HG02870 (cell line): ENCODE data around the gene CFAP97D2.
"Not testable (repeated sequence)": the region's sequence is repeated elsewhere in the genome, so short reads cannot be mapped to it uniquely, and the experiment has no call there.

Source experiments
- ATAC-seq: cut with Tn5 transposase; IDR thresholded peaks from one replicate; pipeline ENCODE4 v1.9.1; 2021; ENCODE audit warnings: mild to moderate bottlenecking, moderate library complexity; ENCODE audit not compliant: unreplicated experiment

CFAP97D2 gene

DNA sequence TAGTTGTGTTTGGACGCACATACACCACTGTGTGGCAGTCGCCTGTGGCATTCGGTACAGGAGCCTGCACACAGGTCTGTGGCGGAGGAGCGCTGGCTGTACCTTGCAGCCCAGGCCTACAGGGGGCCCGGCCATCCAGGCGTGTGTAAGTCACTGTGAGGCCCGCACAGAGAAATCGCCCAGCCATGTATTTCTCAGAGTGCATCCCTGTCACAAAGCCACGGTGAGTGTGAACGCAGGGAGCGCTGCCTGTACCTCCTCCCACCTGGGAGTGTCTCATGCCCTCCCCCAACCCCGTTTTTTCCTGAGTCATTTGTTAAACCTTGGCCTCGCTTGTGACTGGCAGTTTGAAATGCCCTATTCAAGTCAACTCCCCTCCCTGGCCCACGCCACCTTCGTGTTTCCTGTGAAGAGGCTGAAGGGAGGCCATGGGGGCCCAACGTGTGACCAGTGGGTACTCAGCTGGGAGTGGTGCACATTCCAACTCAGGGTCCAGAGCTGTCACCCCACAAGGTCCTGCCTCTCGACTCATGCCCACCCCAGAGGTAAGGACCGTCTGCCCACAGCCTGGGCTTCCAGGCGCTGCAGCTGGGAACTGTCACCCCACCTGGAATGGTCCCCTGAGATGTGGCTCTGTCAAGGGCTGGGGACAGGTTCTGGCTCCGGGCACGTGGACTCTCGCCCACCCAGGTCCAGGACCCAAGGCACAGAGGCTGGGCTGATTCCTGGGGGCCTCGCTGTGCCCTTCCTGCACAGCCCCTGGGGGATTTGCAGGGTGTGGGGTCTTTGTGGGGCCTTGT, 35.1 kb upstream of the CFAP97D2 start:
- peak; percentile 35 for ATAC-seq

DNA sequence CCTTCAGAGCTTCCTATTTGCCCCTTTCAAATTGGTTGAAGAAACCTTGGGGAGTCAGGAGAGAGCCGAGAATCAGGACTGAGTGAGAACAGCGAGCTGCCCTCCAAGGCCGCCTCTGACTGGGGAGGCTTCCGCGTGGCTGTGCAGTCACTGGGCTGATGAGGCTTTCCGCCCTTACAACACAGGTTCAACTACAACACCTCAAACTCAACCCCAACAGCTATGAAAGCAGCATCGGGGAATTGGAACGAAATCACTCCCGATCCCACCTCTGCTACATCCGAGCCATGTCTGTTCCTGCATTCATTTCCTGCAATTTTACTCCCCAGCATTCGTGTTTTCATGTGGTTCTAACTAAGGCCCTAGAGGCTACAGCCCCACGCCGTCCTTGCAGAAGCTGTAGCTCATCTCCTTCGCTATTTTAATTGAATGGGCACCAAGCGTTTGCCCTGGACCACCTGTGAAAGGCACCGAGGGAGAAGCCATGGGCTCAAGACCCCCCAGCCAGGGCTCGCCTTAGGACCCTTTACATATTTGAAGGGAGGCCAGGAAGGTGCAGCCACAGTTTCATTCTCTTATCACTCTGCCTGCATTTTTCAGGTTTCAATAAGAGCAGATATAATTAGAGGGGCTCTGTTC, 34.3 kb upstream of the CFAP97D2 start:
- ATAC-seq: no peak

DNA sequence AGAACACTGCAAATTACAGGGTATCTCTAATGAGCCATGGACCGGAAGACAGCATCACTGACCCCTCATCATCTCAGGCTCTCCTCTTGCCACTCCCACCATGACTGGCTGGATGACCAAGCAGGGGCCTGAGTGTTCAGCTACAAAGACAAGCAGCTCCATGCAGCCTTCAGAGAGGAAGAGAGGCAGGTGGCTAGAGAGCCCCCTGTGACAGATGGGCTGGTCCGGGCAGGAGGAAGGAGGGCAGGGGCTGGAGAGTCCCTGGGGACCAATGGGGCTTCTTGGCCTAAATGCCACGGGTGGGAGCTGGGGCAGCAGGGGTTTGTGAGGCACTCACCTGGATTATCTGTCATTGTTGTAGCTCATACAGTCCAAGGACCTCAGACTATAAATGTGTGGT, 33.8 kb upstream of the CFAP97D2 start:
- ATAC-seq: no peak

DNA sequence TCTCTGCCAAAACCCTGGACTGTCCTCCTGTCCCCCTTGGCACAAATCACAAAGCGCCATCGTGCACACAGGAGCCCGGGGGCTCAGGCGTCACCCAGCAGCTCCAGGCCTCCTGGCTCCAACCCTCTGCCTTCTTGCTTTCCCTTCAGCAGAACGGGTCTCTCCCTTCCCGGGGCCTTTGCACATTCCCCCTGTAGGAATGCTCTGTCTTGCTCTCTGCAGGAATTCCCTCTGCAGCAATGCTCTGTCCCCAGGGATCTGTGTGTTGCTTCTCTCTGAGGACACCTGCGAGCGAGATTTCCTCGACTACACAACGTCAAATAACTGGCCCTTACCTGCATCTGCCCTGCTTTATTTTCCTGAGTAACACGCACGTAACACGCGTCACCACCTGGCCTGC, 33.3 kb upstream of the CFAP97D2 start:
- no peak for ATAC-seq

DNA sequence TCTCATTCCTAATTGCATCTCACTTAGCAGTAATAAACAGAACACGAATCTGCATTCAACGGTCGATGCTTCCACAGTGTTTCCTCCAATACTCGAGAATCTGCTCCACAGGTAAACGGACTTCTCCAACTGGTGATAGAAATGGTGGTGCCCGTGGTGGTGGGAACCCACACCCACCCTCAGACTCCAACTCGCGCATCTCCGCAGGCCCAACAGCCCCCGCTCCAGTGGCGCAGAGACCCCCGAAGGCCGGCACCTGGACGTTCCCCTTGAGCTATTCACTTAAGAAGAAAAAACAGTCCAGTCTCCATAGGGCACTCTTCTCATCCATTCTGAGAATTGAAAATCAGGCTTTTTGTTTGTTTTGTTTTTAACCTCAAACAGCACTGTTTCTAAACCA, 32.9 kb upstream of the CFAP97D2 start:
- no peak for ATAC-seq

DNA sequence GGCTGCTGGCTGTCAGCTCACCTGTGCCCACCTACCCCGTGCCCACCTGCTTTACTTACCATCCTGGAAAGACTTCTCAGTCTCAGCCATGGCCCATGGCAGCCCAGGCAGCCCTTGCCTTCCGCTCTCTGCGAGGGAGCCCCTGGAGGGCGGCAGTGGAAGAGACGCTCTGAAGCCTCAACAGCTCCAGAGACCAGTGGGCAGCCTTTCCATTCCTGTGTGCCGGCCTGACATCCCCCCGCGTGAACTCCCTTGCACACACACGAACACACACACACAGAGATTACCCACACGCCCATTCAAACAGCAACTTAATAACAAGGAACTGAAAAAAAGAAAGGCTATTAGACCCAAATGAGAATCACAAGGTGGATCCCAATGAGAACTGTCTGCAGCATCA, 32.4 kb upstream of the CFAP97D2 start:
- ATAC-seq: no peak

DNA sequence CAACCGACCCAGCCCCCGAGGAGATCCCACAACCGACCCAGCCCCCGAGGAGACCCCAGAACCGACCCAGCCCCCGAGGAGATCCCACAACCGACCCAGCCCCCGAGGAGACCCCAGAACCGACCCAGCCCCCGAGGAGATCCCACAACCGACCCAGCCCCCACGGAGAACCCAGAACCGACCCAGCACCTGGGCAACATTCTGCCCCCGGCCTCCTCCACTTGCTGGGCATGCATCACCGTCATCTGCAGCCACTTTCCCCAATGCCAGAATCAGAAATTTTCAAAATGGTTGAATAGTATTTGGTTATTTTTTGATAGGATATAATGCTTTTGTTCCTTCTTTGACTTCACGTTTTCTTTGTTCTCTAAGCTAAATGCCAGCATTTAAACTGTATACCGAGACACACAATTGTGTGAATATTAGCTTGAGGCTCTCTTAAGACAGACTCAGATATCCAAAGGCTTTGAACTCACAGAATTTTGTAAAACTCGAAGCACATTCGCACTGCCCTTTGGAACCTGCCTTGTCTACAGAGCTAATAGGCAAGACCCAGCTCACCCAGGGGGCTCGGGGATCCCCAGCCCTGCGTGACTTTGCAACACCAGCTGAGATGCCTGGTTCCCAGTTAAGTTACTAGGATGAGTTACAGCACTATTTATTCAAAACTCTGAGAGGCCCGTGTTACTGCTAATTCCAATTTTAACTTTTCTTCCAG, 31.1 kb upstream of the CFAP97D2 start:
- peak; percentile 22 for ATAC-seq

DNA sequence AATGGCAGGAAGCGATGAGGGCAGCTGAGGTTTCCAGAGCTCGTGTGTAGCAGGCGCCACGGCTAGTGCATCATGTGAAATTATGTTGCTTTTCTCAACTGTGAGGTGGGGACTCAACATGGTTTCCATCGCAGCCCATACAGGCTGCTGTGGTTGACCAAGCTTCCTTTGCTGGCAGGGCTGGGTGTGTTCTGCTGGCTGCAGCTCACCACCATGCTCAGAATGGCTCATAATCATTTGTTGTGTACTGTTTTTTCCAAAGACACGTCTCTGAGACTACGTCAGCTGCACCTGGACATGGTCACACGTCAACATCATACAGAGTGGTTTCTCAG, 30.6 kb upstream of the CFAP97D2 start:
- peak; percentile 79 for ATAC-seq

DNA sequence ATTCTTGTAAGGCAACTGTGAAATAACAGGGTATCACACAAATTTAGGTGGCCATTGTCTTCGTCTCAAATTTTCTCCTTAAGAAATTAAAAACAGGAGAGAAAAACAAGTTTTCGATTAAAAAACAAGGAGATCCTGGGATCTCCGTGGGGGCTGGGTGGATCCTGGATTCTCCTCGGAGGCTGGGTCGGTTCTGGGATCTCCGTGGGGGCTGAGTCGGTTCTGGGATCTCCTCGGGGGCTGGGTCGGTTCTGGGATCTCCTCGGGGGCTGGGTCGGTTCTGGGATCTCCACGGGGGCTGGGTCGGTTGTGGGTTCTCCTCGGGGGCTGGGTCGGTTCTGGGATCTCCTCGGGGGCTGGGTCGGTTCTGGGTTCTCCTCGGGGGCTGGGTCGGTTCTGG, 30.2 kb upstream of the CFAP97D2 start:
- not testable (repeated sequence) for ATAC-seq

DNA sequence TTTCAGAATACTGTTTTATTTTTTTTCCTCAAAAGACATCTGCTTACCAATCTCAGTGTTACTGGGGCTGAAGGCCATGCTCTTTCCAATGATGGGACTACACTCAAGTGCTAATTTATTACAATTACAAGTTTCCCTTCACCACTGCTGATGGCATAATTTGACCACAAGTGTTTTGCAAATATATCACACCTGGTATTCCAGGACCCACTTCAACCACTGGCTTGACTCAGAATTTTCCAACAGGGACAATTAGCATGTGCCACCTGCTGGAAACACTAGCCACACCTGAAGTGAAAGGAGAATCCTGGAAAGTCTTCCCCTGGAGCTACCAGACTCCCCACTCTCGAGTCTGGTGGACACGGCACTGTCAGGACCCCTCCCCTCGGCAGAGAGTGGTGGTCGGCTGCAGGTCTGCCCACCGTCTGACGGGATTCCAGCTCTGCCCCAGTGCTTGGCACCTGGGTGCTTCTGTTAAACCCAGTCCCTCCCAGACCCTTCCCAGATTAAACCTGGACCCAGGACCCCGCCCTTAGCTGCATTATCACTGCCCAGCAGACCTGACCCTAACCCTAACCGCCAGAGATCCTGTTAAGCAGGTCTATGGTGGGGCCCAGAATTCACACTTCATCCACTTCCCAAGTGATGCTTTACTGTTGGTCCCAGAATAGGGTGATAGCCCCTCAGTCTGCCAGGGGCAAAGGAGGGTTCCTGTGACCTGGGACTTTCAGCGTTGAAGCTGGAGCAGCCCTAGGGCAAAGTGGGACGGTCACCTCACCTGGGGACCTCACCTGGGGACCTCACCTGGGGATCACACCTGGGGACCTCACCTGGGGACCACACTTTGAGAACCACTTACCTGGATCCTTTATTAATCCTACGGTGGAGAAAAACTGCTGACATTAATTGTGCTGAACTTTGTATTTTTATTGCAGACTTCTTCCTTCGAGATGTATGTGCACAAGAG, 29.0 kb upstream of the CFAP97D2 start:
- ATAC-seq: no peak

DNA sequence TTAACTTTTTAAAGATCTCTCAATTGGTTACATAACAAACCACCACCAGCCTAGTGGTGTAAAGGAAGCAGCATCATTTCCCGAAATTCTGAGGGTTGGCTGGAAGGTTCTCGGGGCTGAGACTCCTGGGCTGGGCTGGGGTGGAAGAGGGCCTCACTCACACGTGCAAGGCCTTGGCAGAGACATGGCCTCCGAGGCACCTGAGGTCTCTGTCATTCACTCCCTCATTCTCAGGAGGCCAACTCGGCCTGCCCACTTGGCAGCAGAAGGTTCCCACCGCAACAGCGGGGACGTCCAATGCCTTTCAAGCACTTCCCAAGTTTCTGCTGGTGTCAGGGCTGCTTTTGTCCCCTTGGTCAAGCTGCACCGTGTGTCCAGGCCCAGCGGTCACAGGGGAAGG, 28.0 kb upstream of the CFAP97D2 start:
- no peak for ATAC-seq

DNA sequence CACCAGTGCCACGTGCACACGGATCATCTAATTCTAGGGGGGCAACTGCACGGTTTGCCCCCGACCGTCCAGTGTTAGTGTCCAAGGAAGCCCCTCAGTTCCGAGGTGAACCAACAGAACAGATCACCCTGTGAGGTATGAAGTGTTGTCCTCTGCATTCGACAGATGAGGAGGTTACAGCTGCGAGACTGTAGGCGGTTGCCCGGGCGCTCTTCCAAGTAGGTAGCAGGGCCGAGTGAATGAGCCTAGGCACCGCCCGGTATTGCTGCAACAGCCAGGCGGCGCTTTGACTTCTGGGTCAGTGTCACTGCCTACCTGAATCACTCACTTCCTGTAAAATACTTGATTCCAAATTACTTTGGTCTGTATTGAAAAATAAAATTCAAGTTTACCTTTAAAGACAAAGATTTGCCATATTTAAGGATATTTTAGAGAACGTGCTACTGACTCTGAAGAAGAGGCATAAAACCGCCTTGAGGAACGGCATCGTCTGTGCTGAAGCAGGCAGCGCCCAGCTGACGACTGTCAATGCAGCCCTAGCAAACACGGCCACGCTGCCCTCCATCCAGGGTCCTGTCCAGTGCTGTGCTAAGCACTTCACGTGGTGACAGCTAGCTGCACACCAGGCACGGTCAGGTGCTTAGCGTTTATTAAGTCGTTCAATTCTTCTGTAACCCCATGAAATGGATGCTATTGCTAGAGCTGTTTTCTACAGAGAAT, 27.3 kb upstream of the CFAP97D2 start:
- ATAC-seq: no peak

DNA sequence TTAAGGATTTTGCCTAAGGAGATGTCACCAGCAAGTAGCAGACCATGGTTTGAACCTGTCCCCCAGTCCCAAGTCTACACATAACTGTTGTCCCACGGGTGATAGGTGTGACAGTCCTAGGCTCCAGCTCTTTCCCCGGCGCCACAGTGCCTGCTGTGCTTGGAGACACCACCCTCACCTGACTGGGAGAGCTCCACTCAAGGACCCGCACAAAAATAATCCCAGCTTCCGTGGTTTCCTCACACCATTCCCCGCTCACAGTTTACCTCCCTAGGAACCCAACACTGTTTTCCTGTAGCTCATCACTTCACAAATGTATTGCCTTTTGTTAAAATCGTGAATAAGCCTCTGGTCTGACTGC, 26.8 kb upstream of the CFAP97D2 start:
- no peak for ATAC-seq

DNA sequence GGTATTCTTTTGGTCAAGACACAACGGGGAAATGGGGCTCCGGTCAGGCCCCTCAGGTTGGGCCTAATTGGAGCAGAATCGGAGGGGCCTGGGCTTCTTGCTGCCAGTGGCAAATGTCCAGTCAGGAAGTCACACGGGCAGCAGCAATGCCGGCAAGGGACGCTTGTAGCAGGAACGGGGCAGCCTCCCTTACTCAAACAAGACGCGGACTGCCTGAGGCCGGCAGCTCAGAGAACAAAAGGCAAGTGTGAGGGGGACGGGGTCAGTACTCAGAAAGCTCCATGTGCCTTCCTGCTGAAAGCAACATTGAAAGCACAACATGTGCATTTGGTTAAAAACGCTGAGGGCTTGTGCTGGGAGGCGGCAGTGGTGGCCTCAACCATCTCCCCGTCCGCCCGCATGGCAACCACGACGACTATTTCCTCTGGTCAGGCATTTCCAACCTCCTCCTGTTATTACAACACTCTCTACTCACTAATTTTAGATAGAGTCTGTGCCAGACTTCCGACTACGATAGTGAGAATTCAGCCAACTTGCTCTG, 26.2 kb upstream of the CFAP97D2 start:
- no peak for ATAC-seq

DNA sequence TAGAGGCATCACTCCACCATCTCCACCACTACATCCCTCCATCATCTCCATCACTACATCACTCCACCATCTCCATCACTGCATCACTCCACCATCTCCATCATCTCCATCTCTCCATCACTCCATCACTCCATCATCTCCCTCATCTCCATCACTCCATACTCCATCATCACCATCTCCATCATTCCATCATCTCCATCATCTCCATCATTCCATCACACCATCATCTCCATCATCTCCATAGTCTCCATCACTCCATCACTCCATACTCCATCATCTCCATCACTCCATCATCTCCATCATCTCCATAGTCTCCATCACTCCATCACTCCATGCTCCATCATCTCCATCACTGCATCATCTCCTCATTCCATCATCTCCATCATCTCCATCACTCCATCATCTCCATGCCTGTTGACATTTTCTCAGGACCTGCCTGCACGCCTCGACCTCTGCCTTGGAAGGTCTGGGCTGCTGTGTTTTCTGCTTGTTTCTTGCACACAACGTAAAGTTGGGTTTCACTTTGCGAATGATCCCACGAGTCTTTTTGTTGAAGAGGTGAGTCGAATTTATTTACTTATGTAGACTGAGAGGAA, 25.5 kb upstream of the CFAP97D2 start:
- no peak for ATAC-seq

DNA sequence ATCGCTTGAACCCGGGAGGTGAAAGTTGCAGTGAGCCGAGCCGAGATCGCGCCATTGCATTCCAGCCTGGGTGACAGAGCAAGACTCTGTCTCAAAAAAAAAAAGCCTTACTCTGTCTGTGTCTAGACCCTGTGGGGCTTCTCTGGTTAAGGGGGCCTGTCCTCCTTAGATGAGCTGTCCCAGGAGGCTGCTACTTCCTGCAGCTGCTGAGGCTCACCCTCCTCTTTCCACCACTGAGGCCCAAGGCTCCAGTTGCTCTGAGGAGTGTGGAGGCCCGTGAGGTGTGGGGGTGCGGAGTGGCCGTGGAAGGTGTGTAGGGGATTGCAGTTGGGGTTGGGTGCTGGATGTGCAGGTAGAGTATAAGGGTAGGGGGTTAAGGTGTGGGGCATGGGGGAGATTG, 24.6 kb upstream of the CFAP97D2 start:
- no peak for ATAC-seq

DNA sequence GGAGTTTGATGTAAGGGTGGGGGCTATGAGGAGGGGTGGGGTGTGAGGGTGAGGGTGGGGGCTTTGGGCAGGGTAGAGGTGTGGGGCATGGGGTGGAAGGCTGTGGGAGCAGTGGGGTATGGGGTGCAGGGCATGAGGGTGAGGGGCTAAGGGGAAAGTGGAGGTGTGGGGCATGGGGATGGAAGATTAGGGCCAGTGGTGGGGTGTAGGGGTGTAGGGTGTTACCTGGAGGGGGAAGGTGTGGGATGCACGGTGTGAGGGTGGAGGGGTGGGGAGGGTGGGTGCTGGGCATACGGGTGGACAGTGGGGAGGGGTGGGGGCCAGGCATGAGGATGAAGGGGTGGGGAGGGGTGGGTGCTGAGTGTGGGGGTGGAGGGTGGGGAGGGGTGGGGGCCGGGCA, 23.7 kb upstream of the CFAP97D2 start:
- no peak for ATAC-seq

DNA sequence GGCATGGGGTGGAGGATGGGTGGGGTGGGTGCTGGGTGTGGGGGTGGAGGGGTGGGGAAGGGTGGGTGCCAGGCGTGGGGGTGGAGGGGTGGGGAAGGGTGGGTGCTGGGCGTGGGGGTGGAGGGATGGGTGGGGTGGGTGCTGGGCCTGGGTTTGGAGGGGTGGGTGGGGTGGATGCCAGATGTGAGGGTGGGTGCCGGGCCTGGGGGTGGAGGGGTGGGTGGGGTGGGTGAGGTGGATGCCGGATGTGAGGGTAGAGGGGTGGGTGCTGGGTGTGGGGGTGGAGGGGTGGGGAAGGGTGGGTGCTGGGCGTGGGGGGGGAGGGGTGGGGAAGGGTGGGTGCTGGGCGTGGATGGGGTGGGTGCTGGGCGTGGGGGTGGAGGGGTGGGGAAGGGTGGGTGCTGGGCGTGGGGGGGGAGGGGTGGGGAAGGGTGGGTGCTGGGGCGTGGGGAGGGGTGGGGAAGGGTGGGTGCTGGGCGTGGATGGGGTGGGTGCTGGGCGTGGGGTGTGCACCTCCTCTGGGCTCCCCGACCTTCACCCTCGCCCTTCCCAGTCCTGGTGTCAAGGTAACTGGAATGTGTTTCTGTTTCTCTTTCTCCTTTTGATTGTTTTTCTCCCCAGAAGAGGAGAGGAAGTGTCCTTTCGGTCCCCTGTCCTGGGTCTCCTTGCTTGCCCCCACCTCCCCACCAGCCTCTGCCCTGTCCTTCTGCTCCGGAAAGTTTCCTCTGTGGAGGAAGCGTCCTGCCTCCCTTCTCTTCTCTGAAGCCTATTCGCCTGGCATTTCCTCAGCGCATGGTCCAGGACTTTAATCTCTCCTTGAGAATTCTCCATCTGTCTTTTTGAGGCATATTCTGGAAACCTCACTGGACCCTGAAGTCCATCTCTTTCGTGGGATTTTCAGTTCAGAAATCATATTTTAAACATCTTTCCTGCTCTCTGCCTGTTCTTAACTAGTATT, 22.9 kb upstream of the CFAP97D2 start:
- ATAC-seq: no peak
